ENCODE measurements around the gene CAMTA1. TPM values are rescaled to one million over a fixed set of nuclear protein-coding genes. Genes with fewer than 3 reads are reported as not detected.
A peak's percentile ranks its signal among the peaks of the same experiment; 100 is the strongest.

Gene CAMTA1
- total RNA-seq, 1 donor from 2014 or later: 268 TPM

- Mint-ChIP-seq H3K4me1 (peaks cover 10% of the 10 kb centered on the region), H3K27ac (no peak overlapping the region), H3K27me3 (ENCODE audit: insufficient read depth, low read depth) (peaks cover 7% of the 10 kb centered on the region), H3K4me3 (no peak overlapping the region), H3K9me3 (peaks cover 7% of the 10 kb centered on the region), H3K36me3 (no peaks in the 10 kb centered on the region)
- H3K27ac ChIP-seq: no peak overlapping the region
- H3K4me3 ChIP-seq: no peak overlapping the region
- H3K36me3 ChIP-seq: no peaks in the 10 kb centered on the region
- H3K9me3 ChIP-seq (ENCODE audit: low read depth): no peaks in the 10 kb centered on the region
- no peaks in the 10 kb centered on the region for H3K27me3 ChIP-seq
- peaks cover 8% of the 10 kb centered on the region for H3K4me1 ChIP-seq
- H4K20me1 ChIP-seq (ENCODE audit: low read depth): no peaks in the 10 kb centered on the region
- DNase-seq (ENCODE audit: low spot score): no peak
- no peak overlapping the region for H3K4me2 ChIP-seq
- no peak overlapping the region for H2AFZ ChIP-seq (replicated peaks)
- no peaks in the 10 kb centered on the region for H3F3A ChIP-seq (ENCODE audit: low read depth)
- TF ChIP-seq CTCF (IDR thresholded peaks at IDR 0.05) (no peak), EZH2phosphoT487 (IDR thresholded peaks at IDR 0.05) (no peak), EZH2 (IDR thresholded peaks at IDR 0.05) (no peak)
- H3K79me2 ChIP-seq (ENCODE audit: low read depth): no peaks in the 10 kb centered on the region
- no peak overlapping the region for H3K9ac ChIP-seq
Observed at GRCh38 chr1:6944434-6944833, 159.2 kb downstream of the CAMTA1 start.

GRCh38 chr1:6947952-6948351, 162.7 kb downstream of the CAMTA1 start:
- peaks cover 5% of the 10 kb centered on the region for H3K27me3 Mint-ChIP-seq (ENCODE audit: insufficient read depth, low read depth)
- no peaks in the 10 kb centered on the region for H3K36me3 Mint-ChIP-seq
- DNase-seq (ENCODE audit: low spot score): no peak
- Histone ChIP-seq H3K27ac (no peak overlapping the region), H3F3A (ENCODE audit: low read depth) (peaks cover 6% of the 10 kb centered on the region), H3K4me2 (no peak overlapping the region), H3K4me1 (peaks cover 19% of the 10 kb centered on the region), H3K4me3 (no peak overlapping the region), H3K79me2 (ENCODE audit: low read depth) (no peaks in the 10 kb centered on the region), H3K9me3 (ENCODE audit: low read depth) (no peaks in the 10 kb centered on the region), H2AFZ (replicated peaks) (no peak overlapping the region), H4K20me1 (ENCODE audit: low read depth) (no peaks in the 10 kb centered on the region), H3K9ac (no peak overlapping the region), H3K27me3 (no peaks in the 10 kb centered on the region), H3K36me3 (no peaks in the 10 kb centered on the region)
- TF ChIP-seq EZH2phosphoT487 (IDR thresholded peaks at IDR 0.05): no peak
- H3K27ac Mint-ChIP-seq: no peak overlapping the region
- no peak overlapping the region for H3K4me3 Mint-ChIP-seq
- H3K9me3 Mint-ChIP-seq: no peaks in the 10 kb centered on the region
- peaks cover 28% of the 10 kb centered on the region for H3K4me1 Mint-ChIP-seq

- no peaks in the 10 kb centered on the region for H3K27me3 ChIP-seq
- H3F3A ChIP-seq (ENCODE audit: low read depth): peaks cover 6% of the 10 kb centered on the region
- Mint-ChIP-seq H3K9me3 (no peaks in the 10 kb centered on the region), H3K36me3 (no peaks in the 10 kb centered on the region), H3K27ac (no peak overlapping the region), H3K27me3 (ENCODE audit: insufficient read depth, low read depth) (peaks cover 5% of the 10 kb centered on the region), H3K4me3 (peak overlapping the region; percentile 63), H3K4me1 (peaks cover 28% of the 10 kb centered on the region)
- no peak overlapping the region for H3K4me3 ChIP-seq
- no peak overlapping the region for H3K9ac ChIP-seq
- no peak overlapping the region for H3K27ac ChIP-seq
- H2AFZ ChIP-seq (replicated peaks): no peak overlapping the region
- no peaks in the 10 kb centered on the region for H4K20me1 ChIP-seq (ENCODE audit: low read depth)
- TF ChIP-seq CTCF (IDR thresholded peaks at IDR 0.05) (no peak), EZH2phosphoT487 (IDR thresholded peaks at IDR 0.05) (no peak), EZH2 (IDR thresholded peaks at IDR 0.05) (no peak)
- no peak overlapping the region for H3K4me2 ChIP-seq
- H3K4me1 ChIP-seq: peaks cover 19% of the 10 kb centered on the region
- H3K36me3 ChIP-seq: no peaks in the 10 kb centered on the region
- no peaks in the 10 kb centered on the region for H3K79me2 ChIP-seq (ENCODE audit: low read depth)
- H3K9me3 ChIP-seq (ENCODE audit: low read depth): no peaks in the 10 kb centered on the region
- DNase-seq (ENCODE audit: low spot score): no peak
Observed at GRCh38 chr1:6948416-6948815, 163.2 kb downstream of the CAMTA1 start.

GRCh38 chr1:6948861-6949260, 163.6 kb downstream of the CAMTA1 start:
- Mint-ChIP-seq H3K27ac (no peak overlapping the region), H3K27me3 (ENCODE audit: insufficient read depth, low read depth) (peaks cover 5% of the 10 kb centered on the region), H3K36me3 (no peaks in the 10 kb centered on the region), H3K4me3 (peak overlapping the region; percentile 63), H3K4me1 (peaks cover 28% of the 10 kb centered on the region), H3K9me3 (no peaks in the 10 kb centered on the region)
- TF ChIP-seq CTCF (IDR thresholded peaks at IDR 0.05) (no peak), EZH2 (IDR thresholded peaks at IDR 0.05) (no peak), EZH2phosphoT487 (IDR thresholded peaks at IDR 0.05) (no peak)
- H3K4me2 ChIP-seq: no peak overlapping the region
- H4K20me1 ChIP-seq (ENCODE audit: low read depth): peaks cover 1% of the 10 kb centered on the region
- peaks cover 19% of the 10 kb centered on the region for H3K4me1 ChIP-seq
- no peak overlapping the region for H3K4me3 ChIP-seq
- no peaks in the 10 kb centered on the region for H3K9me3 ChIP-seq (ENCODE audit: low read depth)
- no peak overlapping the region for H2AFZ ChIP-seq (replicated peaks)
- no peaks in the 10 kb centered on the region for H3K27me3 ChIP-seq
- no peak overlapping the region for H3K27ac ChIP-seq
- H3F3A ChIP-seq (ENCODE audit: low read depth): peaks cover 6% of the 10 kb centered on the region
- no peak for DNase-seq (ENCODE audit: low spot score)
- H3K36me3 ChIP-seq: no peaks in the 10 kb centered on the region
- no peak overlapping the region for H3K9ac ChIP-seq
- H3K79me2 ChIP-seq (ENCODE audit: low read depth): no peaks in the 10 kb centered on the region

Data from neural progenitor cell (in vitro differentiated cells).